ENCODE measurements around the gene ANKRD39.
A peak's percentile ranks its signal among the peaks of the same experiment; 100 is the strongest.

The ANKRD39 gene

GRCh38 chr2:96826546-96827278 lies 31.1 kb downstream of the ANKRD39 start:
- no peak for DNase-seq (ENCODE audit: low spot score)

DNA sequence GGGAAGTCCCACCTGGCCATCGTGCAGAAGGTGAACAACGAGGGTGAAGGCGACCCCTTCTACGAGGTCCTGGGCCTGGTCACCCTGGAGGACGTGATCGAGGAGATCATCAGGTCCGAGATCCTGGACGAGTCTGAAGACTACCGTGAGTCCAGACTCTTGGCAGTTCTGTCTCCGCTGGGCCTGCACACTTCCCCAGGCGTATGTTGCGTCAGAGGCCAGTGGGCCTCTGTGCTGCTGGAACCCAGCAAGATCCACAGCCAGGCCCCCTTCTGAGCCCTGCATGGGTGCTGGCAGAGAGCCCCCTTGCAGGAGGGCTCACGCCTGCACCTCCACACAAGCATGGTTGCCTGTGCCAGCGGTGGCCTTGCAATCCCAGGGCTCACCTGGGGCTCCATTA lies 32.8 kb downstream of the ANKRD39 start:
- no peak for DNase-seq (ENCODE audit: low spot score)

- no peak for DNase-seq (ENCODE audit: low spot score)
Measured at GRCh38 chr2:96824079-96824870, 33.5 kb downstream of the ANKRD39 start.

DNA sequence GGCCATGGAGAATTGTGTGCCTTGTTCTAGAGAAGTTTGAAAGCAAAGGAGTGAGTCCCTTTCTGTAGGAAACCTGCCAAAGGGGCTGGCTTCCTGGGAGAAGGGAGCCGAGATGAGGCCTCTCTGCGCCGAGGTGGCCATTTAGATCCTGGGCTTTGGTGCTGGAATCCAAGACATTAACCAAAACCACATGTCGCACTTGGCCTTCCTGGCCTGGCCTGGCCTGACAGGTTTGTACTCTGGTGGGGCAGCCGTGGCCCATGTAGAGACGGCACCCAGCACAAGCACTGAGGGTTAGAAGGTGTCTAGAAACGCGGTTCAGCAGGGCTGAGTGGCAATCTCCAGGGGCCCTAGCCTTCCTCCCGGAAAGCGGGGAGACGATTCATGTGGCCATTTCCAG lies 34.6 kb downstream of the ANKRD39 start:
- DNase-seq (ENCODE audit: low spot score), result no peak

- DNase-seq (ENCODE audit: low spot score), result no peak
Measured at GRCh38 chr2:96822786-96823185, 35.0 kb downstream of the ANKRD39 start.

DNA sequence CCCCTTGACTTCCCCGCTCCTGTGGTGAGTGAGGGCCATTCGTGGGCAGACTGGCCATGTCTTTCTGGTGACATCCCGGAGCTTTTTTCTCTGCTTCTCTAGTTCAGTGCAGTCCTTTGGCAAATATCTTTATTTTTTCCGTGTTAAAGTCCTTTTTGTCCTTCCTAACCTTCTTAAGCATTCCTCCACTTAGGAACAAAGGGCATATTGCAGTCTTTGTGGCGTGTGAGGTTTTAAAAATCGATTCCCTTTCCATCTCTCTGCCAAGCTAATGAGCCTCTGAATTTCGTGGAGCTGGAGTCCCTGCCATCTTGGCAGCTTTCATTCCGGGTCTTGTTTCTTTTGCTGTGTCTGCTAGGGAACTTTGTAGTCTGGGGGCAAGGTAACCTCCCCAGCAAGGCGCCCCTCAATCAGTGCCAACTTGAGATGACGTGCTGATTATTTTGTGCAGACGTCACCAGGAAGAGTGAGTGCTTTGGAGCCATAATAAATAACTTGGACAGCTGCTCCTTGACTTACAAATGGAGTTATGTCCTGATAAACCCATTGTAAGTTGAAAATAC lies 36.6 kb downstream of the ANKRD39 start:
- no peak for DNase-seq (ENCODE audit: low spot score)

DNA sequence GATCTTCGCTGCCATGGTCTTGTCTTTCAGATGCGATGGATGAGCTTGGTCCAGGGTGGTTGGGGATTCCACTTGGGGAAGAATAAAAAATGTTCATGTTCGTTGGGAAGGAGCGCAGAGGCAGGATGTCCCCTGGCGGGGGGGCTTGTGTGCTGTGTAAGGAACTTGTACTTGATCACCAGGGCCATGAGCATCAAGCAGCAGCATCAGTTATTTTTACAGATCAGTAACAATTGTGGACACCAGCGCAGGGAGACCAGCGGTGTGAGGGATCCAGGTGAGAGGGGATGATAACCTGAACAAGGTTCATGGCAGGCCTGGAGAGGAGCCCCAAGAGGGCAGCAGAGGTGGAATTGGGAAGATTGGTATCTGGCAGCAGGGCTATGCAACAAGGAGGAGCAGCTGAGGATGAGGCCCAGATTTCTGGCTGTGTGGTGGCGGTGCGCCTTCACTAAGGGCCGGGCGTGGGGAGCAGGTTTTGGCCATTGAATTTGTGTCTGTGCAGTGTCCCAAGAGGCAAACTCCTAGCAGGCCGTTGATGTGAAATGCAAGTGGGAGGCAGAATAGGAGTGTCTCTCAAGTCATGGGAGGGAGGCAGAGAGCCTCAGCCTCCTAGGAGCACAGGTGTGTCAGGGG lies 37.8 kb downstream of the ANKRD39 start:
- no peak for DNase-seq (ENCODE audit: low spot score)

- no peak for DNase-seq (ENCODE audit: low spot score)
Measured at GRCh38 chr2:96819128-96819875, 38.5 kb downstream of the ANKRD39 start.

- no peak for DNase-seq (ENCODE audit: low spot score)
Measured at GRCh38 chr2:96817882-96818281, 39.9 kb downstream of the ANKRD39 start.

GRCh38 chr2:96816836-96817702 lies 40.7 kb downstream of the ANKRD39 start:
- peak; percentile 26 for DNase-seq (ENCODE audit: low spot score)

DNA sequence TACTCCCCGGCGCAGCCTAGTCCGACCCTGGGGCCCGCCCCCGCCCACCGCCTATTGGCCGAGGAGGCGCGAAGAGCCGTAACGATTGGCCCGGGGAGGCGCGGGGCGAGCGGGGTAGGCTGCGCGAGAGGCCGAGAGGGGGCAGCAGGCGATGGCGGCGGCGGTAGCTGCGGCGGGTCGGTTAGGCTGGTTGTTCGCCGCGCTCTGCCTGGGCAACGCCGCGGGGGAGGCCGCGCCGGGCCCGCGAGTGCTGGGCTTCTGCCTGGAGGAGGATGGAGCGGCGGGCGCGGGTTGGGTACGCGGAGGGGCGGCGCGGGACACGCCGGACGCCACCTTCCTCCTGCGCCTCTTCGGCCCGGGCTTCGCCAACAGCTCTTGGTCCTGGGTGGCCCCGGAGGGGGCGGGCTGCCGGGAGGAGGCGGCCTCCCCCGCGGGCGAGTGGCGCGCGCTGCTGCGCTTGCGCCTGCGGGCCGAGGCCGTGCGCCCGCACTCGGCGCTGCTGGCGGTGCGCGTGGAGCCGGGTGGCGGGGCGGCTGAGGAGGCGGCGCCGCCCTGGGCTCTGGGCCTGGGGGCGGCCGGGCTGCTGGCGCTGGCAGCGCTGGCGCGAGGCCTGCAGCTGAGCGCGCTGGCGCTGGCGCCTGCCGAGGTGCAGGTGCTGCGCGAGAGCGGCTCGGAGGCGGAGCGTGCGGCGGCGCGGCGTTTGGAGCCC lies 41.5 kb downstream of the ANKRD39 start, which contains the start of gene CNNM3:
Gene CNNM3, plus strand, starts transcription at position 142 of the 709 bp plus-strand sequence. Its CDS starts 10 bp downstream, at position 152.
- DNase-seq (ENCODE audit: low spot score), result peak; percentile 93

DNA sequence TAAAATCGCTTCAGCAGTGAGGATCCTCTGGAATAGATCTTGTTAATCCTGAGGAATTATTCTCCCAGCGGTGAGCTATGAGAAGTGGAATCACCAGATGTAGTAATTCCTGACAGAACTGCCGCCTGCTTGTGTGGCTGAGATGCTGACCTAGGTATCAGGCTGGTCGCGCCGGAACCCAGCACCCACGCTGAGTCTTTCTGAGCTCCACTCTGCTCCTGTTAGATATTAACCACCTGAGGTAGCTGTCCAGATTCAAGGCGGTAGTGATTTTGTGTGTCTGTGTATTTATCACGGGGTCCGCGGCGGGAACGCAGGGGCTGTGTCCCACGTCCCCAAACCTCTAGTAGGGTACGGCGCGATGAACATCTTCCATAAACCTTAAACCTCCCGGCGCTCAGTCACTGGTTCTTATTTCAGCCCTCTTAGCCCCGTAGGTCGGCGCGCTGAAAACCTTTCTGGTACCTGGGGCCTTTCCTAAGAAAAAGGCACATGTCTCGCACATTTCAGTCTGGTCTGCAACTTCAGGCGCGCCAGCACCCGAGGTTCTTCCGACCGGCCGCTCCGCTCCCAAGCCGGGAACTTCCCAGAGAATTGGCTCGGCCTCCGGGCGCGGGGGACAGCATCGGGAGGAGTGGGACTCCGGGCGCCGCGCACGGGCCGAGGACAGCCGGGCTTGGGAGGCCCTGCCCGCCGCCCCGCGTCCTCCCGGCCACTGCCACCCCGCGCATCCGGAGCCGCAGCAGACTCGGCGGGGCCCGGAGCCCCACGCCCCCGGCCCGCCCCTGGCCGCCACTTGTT lies 42.3 kb downstream of the ANKRD39 start:
- DNase-seq (ENCODE audit: low spot score), result peak; percentile 70

DNA sequence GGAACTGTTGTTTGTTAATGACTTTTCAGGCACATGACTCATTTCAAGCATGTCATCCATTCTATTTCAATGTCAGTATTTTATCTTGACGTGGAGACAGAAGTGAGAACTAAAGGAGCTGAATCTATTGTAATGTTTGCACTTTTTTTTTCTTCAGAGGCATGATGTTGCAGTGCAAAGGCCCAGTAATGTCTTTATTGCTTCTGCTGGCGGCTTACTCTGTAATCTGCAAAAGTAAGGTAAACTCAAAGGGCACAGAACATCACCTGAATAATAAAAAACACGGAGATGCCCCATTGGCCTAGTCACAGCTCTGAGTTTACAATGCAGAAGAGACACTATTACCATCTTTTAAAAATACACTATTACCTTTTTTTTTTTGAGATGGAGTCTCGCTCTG lies 44.2 kb downstream of the ANKRD39 start:
- no peak for DNase-seq (ENCODE audit: low spot score)

DNA sequence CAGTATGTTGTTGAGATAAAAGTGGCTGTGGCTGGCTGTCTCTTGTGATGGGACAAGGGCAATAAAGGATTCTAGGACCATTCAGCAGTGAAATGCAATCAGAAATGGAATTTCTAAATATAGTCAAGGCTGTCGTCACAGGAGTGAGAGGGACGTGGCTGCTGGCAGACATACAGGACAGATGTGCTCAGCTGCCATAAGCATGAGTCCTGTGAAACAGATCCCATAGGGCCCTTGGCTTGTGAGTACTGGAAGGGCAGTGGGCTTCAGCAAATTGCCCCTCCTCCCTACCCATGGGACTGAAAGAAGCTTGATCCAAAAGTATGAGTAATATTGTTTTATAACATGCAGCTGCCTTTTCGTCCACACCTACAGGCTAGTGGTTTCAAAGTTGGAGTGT lies 45.9 kb downstream of the ANKRD39 start:
- no peak for DNase-seq (ENCODE audit: low spot score)

- DNase-seq (ENCODE audit: low spot score), result no peak
Measured at GRCh38 chr2:96810783-96811192, 47.0 kb downstream of the ANKRD39 start.

- DNase-seq (ENCODE audit: low spot score), result no peak
Measured at GRCh38 chr2:96809951-96810782, 47.6 kb downstream of the ANKRD39 start.

GRCh38 chr2:96809216-96809882 lies 48.5 kb downstream of the ANKRD39 start:
- no peak for DNase-seq (ENCODE audit: low spot score)

Measured in SW480 (cell line).